Right renal pelvis (tissue), 4 donors: ENCODE results near the gene ST6GALNAC4. TPM values are rescaled to one million over a fixed set of nuclear protein-coding genes. Genes with fewer than 3 reads are reported as not detected.
A peak's percentile ranks its signal among the peaks of the same experiment; 100 is the strongest.
"Not testable (repeated sequence)": the region's sequence is repeated elsewhere in the genome, so short reads cannot be mapped to it uniquely, and the experiment has no call there.

Experiments
- DNase-seq, 4 donors: peaks; one replicate each; pipeline ENCODE4 v3.0.0-alpha.2; 2013; ENCODE audit warnings: low read depth in 4 of 4, low spot score in 3 of 4, missing footprints in 1 of 4
- polyA plus RNA-seq, 4 donors: library from polyadenylated mRNA; unstranded; fragments of 120-200 nt; gene quantifications; one replicate each; pipeline ENCODE4 v1.2.1, GENCODE V29; 2013; ENCODE audit not compliant: insufficient read length in 4 of 4

ST6GALNAC4 gene
- polyA plus RNA-seq, 4 donors, result 11.3 to 15.6 (median 12.6) TPM

DNA sequence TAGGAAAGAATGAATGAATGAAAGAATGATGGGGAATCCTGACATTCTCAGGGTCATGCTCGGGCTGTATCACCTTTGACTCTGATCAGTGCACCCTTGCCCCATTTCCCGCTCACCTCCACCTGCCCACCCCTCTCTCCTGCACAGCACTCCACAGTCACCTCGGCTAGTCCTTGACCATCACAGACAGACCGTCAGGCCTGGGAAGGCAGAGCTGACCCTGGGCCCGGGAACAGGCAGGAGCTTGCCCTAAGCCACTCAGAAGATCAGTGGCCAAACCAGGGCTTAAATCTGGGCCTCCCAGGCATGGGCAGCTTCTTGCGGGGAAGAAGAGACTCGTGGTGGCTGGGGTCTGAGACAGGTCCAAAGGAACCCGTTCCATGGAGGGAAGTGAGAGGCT lies 21.0 kb downstream of the ST6GALNAC4 start:
- no peak for DNase-seq

DNA sequence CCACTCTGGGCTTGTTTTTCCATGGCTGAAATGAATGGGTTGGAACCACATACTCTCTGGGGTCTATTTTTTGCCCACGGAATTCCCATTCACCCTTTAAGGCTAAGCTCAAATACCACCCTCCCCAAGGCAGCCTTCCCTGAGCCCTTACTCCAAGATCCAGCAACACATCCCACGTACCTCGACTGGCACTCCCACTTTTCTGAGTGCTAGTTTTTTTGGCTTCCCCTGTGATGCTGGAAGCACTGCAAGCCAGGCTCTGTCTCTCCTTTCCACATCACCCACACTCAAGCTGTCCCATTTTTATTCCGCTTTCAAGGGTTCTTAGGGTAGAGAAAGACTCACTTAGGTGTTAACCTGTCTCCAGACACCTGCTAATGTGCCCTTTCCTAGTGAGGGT lies 23.4 kb downstream of the ST6GALNAC4 start:
- DNase-seq, result no peak

DNA sequence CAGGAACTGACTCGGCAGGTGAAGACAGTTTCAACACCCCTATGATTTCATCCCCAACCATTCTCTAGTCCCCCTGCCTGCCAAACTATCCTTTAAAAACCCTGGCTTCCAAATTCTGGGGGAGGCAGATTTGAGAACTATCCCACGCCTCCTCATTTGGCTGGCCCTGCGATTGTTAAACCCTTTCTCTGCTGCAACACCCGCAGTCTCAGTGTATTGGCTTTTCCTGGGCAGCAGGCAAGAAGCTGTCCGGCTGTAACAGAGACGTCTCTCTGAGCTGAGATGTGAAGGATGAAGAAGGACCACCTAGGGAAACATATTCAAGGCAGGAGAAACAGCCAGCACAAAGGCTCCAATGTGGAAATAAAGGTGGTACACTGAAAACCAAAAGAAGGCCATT lies 24.0 kb downstream of the ST6GALNAC4 start:
- no peak for DNase-seq

DNA sequence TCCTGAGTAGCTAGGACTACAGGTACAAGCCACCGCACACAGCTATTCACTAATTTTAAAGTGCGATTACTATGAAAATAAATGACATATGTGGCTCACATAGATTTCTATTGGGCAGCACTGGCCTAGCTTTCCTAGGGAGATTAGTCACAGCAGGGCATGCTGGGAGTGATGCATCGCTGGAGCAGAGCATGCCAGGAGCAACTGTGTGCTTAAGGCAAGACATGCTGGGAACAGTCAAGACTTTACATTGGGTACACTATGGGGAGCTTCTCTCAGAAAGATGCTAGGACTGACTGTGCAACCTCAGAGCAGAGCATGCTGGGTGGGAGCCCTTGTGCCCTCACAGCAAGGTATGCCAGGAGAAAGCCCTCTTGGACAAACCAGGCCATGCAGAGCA lies 26.8 kb downstream of the ST6GALNAC4 start:
- DNase-seq, result no peak

DNA sequence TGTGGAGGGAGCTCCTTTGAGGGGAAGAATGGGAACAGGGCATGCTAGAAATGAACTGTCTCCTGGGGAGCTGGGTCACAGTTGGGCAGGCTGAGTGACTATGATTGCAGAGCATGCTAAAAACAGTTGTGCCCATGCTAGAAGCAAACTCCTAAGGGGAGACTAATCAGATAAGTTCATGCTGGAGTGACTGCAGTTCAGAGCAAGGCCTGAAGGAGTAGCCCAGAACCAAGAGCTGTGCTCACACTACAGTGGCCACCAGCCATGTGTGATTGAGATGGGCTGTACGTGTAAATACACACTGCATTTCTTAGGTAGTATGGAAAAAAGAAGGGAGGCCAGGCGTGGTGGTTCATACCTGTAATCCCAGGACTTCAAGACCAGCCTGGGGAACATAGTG lies 29.0 kb downstream of the ST6GALNAC4 start:
- DNase-seq, result no peak

DNA sequence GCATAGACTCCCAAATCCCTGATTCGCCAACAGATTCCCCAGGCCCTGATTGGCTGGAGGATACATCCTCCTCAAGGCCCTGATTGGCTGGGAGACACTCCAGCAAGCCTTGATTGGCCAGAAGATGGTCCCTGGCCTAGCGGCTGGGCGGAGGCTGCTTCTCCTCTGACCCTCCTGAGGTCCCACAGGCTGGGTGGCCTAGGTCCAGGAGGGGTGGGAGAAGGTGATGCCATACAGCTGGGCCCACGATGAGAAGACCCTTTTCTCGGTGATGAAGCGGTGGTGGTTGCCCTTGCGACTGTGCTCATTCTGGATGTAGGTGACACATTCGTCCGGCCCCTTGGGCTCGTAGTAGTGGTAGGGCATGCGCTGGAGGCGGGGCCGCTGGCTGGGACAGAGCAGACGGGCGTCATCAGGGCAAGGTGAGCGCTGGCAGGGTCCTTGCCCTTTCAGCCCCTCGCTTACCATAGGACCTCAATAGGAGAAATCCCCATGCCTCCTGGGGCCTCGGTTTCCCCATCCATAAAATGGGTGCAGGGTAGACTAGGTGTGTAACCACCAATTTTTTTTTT lies 30.4 kb downstream of the ST6GALNAC4 start:
- no peak for DNase-seq

DNA sequence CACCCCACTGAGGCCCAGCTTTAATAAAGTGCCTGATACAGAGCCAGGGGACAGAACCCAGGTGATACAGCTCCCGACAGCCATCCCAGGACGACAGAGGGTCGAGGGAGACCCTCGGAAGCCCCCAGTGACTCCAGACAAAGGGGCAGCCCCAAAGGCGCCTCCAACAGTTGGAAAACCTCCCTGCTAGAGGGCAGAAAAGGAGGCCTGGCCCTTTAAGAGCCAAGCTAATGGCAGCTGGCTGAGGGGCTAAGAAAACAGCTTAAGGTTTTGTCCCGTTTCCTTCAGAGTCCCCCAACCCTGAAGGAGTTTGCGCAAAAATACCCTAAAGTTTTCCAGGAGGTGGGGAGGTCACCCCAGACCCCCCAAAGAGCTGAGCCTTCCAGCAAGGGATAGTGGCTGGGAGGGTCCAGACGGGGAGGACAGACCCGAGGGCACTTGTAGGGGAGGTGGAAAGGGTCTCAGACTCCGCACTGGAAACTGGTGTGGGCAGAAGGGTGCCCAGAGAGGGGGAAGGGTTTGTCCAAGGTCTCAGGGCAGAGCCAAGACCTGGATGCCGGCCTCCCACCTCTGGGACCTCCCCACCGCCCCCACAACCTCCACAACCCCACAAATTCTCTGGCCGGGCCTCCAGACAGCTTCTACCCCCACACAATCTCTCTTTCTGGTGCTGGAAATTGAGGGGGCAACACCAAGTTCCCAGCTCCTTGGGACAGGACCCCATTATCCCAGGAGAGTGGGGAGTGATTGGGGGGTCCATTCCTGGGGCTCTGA lies 31.1 kb downstream of the ST6GALNAC4 start:
- DNase-seq, result no peak

DNA sequence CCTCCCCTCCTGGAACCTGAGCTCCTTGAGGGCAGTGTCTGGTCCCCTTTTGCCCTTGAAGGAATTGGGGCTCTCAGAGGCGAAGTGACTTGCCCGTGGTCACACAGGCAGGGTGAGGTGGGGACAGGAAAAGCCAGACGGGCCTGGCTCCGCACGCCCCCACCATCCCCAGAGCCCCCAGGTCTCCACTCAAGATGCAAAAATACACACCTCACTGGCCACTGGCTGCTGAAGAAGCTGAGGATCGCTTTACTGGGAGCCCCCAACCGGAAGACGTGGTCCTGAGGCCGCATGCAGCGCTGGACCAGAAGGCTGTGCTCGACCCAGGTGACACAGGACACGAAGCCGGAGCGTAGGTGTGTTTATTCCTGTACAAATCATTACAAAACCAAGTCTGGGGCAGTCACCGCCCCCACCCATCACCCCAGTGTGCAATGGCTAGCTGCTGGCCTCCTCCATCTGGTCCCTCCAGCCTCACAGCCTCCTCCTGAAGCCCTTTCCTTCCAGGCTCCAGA lies 31.8 kb downstream of the ST6GALNAC4 start:
- no peak for DNase-seq

DNA sequence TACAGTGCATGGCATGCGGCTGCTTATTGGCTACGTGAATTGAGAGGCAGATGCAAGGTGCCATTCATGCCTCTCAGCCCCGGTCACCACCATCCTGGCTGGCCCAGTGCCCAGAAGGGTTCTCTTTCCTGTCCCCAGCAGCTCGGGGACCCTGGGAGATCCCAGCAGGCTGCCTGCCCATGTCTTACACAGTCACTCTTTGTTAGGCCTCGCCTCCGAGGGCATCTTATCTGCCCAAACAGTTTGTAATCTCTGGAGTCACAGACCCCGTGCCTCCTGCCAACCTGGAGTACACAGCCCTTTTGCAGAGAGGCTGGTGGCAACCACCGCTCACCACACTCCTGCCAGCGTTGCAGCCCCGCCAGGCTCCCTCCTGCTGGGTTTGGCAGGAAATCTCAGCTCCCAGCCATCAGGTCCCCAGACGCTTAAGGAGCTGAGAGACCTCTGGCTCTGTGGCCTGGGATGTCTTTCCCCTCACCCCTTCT lies 32.4 kb downstream of the ST6GALNAC4 start:
- no peak for DNase-seq

DNA sequence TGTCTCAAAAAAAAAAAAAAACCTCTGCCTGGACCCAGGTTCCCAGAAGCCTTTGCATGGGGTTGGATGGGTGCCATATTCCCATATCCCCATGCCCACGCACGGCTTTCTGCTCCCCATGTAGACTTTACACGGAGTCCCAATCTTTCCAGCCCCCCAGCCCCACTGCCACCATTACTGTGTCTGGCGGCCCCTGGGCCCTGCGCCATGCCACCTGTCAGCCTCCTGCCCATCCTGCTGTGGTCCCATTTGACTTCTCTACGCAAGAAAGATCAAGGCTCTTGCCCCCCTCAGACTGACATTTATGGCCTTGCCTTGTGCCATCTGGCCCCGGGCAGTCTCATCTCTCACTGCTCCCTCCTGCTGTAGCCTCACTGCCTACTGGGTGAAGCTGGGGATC lies 32.9 kb downstream of the ST6GALNAC4 start:
- no peak for DNase-seq

DNA sequence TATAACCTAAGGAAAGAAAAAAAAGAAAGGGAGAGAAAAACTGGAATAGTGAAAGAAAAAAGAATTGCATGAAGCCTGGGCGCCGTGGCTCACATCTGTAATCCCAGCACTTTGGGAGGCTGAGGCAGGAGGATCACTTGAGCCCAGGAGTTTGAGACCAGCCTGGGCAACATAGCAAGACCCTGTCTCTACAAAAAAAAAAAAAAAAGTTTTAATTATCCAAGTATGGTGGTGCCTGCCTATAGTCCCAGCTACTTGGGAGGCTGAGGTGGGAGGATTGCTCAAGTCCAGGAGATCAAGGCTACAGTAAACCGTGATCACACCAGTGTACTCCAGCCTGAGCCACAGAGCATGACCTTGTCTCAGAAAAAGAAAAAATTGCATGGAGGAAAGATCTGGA lies 35.1 kb downstream of the ST6GALNAC4 start:
- DNase-seq, result not testable (repeated sequence)

DNA sequence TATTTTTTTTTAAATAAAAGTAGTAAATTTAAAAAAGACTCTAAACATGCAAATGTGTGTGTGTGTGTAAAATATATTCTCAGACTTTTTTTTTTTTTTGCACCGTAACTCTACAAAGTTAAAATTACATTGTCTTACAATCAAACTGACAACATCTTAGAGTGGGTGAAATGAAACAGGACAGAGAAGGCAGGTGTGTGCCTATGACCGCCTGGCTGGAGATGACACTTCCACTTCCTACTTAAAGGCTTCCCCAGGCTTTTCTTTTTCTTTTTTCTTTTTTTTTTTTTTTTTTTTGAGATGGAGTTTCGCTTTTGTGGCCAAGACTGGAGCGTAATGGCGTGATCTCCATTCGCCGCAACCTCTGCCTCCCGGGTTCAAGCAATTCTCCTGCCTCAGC lies 36.7 kb downstream of the ST6GALNAC4 start:
- no peak for DNase-seq

DNA sequence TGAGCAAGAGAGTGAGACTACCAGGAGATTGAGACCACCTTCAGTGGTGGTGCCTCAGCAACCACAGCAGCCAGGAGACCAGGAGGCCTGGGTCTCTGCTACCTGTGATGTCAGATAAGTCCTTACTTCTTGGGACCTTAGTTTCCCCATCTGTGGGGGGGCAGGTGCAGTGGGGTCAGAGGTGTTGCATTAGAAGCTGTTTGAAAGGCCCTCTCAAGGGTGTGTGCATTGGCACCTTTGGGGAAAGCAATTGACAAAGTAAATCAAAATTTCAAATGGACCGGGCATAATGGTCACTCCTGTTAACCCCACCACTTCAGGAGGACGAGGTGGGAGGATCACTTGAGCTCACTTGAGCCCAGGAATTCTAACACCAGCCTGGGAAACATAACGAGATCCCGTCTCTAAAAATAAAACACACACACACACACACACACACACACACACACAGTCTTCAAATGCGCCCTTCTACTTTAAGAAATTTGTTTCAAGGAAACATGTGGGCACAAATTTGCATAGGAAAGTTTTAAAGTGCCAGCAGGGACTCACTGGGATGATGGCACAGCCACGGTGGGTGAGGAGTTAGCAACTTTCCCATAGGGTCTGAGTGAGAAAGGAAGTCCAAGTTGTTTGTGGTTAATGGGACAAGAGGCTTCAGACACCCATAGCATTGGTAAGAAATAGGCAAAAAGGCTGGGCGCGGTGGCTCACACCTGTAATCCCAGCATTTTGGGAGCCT lies 38.0 kb downstream of the ST6GALNAC4 start:
- no peak for DNase-seq

DNA sequence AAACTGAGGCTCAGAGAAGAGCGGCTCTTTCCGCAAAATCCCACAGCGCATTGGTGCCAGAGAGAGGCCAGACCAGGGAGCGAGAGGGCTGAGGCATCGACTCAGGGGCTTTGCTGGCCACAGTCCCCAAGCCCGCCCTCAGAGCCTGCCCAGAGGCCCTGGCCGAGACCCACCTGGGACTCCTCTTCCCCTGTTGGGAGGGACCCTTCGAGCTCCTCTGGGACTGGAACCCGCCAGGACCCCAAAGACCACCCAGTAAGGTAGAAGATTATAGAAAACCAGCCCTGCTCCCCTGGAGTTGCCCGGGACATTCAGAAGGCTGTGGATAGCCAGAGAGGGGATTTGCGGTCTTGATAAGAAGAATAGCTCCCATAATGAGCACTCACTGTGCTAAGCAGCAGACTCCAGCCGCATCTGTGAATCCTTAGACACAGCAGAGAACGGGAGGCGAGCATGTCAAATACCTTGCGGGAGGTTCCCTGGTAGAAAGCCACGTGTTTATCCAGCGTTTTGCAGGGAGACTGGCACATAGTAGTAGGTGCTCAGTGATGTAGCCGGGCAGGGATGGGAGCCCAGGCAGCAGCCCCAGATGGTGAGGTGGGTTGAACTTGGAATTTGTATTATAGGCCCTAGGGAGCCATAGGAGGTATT lies 38.7 kb downstream of the ST6GALNAC4 start:
- DNase-seq, result no peak

DNA sequence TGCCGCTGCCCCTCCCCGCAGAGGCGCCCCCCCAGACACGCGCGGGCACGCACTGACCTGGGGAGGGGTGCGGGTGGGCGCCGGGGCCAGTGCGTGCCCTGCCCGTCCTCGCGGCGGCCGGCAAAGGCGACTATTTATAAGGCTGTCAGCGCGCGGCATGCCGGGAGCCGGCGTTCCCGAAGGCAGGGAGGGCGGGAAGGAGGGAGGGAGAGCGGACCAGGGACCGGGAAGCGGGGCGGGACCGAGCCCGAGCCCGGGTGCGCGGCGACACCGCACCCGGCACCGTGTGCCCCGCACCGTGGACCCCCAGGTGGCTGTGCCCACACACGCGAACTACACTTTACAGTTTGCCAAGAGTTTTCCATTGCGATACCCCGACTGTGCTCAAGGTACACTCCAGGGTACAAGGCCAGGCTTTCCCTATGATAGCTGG lies 39.3 kb downstream of the ST6GALNAC4 start, which contains the start of gene AK1:
Gene AK1 (minus strand): TSS at position 110 of the 433 bp plus-strand sequence. CDS start 3,058 bp downstream, outside the sequence.
- peak in 1 of 4 donors; percentile 43 for DNase-seq

DNA sequence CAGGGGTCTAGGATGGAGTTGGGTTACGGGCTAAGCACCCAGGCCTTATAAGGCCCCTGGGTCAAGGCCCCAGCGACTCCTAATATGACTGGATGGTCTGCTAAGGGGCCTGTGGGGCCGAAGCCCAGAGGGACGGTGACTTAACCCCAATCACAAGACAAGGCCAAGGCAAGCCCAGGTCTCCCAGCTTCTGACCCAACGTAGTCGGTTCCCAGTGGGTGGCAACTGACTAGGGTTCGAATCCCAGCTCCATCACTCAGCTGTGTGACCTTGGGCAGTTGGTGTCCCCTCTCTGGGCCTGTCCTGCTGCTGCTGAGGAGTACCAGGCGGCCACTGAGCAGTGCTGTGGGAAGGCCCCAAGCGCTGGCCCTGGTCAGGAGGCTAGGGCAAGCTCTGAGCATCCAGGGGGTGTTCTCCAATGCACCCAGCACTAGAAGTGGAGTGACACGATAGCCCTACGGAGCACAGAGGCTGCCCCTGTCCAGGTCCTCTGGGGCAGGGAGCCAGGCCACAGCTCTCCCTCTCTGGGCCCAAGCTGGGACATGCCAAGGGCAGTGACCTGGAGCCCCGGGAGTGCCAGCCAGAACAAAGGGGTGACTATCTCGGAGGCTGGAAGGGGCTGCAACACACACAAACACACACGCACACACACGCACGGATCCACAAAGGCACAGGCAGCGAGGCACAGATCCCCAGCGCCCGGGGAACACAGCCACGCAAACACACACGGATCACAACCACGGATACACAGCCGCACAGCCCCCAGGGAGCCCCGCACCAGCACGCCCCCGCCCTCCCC lies 39.9 kb downstream of the ST6GALNAC4 start:
- no peak for DNase-seq

DNA sequence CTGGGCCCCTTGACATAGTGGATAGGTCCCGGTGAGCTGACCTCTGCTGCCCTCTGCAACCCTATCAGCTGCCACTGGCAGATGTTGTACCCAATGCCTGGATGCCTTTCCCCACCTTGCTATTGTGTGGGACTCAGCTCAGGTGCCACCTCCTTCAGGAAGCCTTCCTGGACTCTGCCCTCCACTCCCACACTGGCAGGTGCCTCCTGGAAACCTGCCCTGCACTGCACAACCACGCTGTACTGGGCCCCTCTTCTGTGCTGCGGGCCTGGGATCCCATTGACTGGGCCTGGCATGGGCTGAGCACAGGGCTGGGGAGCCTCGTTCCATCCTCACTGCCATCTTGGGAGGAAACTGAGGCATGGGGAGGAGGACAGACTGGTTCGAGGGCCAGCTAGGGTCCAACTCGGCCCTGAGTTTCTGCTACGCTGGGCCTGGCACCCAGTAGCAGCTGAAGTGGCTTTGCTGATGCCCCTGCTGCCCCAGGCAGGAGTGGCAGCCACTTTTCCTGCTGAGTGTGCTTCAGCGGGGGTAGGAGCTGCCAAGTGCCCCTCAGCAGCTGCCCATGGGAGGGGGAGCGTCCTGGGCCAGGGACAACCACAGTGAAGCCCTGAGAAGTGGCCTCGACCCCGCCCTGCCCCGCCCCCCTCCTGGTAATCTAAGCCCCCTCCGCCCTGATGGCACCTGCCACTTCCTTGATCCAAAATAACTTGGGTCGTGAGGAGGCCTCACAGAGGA lies 40.6 kb downstream of the ST6GALNAC4 start:
- no peak for DNase-seq

DNA sequence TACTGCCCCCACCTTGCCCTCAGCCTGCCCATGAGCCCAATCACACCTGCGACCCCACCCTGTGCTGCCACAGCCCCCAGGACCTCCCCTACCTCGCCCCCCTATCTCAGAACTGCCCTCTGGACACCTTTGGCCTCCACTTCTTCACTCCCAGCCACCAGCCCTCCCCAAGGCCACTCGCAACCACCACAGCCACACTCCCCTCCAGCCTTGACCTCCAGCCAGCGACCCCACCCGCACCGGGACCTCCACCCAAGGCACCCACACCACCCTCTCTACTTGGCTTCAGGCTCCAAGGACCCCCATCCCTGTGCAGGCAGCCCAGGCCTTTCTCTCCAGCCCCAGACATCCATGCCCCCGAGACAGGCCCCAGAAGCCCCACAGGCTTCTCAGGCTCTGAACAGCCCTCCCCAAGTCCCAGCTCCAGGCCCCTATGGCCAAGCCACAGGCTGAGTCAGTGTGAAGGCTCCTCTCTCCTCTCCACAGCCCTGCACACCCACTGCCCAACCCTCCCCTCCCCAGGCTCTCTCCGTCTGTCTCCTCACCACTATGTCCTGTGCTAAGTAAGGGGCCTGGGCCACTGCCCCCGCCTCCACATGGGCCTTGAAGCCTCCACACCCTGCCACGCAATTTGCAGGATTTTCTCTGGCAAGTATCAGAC lies 41.4 kb downstream of the ST6GALNAC4 start:
- DNase-seq, result no peak
